Activated B cell treated with CpG ODN at 0.5 μM for 24 hours (primary cell): ENCODE results near the gene PGF. TPM values are rescaled to one million over a fixed set of nuclear protein-coding genes. Genes with fewer than 3 reads are reported as not detected.

Source experiments
- ATAC-seq: fragments of 200-7000 bp; cut with Tn5 transposase; one replicate; pipeline ENCODE4 v1.10.0; 2021; ENCODE audit warnings: low read depth, mild to moderate bottlenecking, moderate library complexity
- CTCF ChIA-PET: fragments of 350-600 bp; sonication (Branson Sonifier 250); formaldehyde crosslinking; loops from one replicate; lab custom pipeline; 2021; ENCODE audit warnings: antibody characterized with exemption; lab: Charles Lee
- POLR2A ChIA-PET: fragments of 350-600 bp; sonication (Branson Sonifier 250); formaldehyde crosslinking; loops from one replicate; lab custom pipeline; 2021; ENCODE audit warnings: antibody characterized with exemption; lab: Charles Lee
- DNase-seq: peaks from one replicate; pipeline ENCODE4 v3.0.0; 2022
- H3K27ac Mint-ChIP-seq: one replicate; pipeline ENCODE4 v1.8.0; 2020; ENCODE audit warnings: mixed read lengths
- H3K27me3 Mint-ChIP-seq: one replicate; pipeline ENCODE4 v1.8.0; 2021; ENCODE audit warnings: mixed read lengths
- H3K36me3 Mint-ChIP-seq: one replicate; pipeline ENCODE4 v1.8.0; 2021; ENCODE audit warnings: low read depth, mixed read lengths
- H3K4me1 Mint-ChIP-seq: one replicate; pipeline ENCODE4 v1.8.0; 2021; ENCODE audit warnings: mixed read lengths
- H3K4me3 Mint-ChIP-seq: one replicate; pipeline ENCODE4 v1.8.0; 2020; ENCODE audit warnings: mild to moderate bottlenecking, mixed read lengths
- H3K9me3 Mint-ChIP-seq: one replicate; pipeline ENCODE4 v1.8.0; 2020; ENCODE audit warnings: mixed read lengths
- intact Hi-C: fragments of 100-400 bp; cut with micrococcal nuclease; formaldehyde crosslinking; loops from one replicate; pipeline ENCODE4 v1.15.1; 2024
- total RNA-seq: library from RNA; stranded (reverse); gene quantifications from 2 replicates; pipeline ENCODE4 v1.2.3, GENCODE V29; 2022
- TF ChIP-seq, protein P1 (sequence below): fragments of 200-600 bp; IDR thresholded peaks from one replicate; pipeline ENCODE4 v1.8.0; 2022; ENCODE audit warnings: antibody characterized with exemption, mild to moderate bottlenecking

PGF gene
- total RNA-seq, 1 donor from 2014 or later: not detected

- Mint-ChIP-seq H3K4me1 (peaks cover 41% of the 10 kb centered on the region), H3K27ac (no peak overlapping the region), H3K4me3 (no peak overlapping the region), H3K27me3 (peaks cover 2% of the 10 kb centered on the region), H3K36me3 (no peaks in the 10 kb centered on the region), H3K9me3 (no peaks in the 10 kb centered on the region)
- intact Hi-C loops: loop anchor here (5.0 to 10.0 kb wide), 3 partner anchors 83 to 451 kb away; partner anchors contain the start of genes ISCA2 and NPC2
- CTCF ChIA-PET: interaction anchor here (1.1 to 4.2 kb wide), 9 partner anchors 9 to 143 kb away, joined by 3 to 26 read pairs (median 5); partner anchors contain the start of genes EIF2B2 and RPS6KL1
- TF ChIP-seq, protein P1, sequence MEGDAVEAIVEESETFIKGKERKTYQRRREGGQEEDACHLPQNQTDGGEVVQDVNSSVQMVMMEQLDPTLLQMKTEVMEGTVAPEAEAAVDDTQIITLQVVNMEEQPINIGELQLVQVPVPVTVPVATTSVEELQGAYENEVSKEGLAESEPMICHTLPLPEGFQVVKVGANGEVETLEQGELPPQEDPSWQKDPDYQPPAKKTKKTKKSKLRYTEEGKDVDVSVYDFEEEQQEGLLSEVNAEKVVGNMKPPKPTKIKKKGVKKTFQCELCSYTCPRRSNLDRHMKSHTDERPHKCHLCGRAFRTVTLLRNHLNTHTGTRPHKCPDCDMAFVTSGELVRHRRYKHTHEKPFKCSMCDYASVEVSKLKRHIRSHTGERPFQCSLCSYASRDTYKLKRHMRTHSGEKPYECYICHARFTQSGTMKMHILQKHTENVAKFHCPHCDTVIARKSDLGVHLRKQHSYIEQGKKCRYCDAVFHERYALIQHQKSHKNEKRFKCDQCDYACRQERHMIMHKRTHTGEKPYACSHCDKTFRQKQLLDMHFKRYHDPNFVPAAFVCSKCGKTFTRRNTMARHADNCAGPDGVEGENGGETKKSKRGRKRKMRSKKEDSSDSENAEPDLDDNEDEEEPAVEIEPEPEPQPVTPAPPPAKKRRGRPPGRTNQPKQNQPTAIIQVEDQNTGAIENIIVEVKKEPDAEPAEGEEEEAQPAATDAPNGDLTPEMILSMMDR: no peak
- DNase-seq (no peak), ATAC-seq (no peak)
- POLR2A ChIA-PET: interaction anchor here (1.8 kb wide), 1 partner anchor 22 kb away, joined by 7 read pairs; the partner anchor contains the start of gene RPS6KL1
These were observed 10.0 kb downstream of the PGF start for GRCh38 chr14:74945261-74945851.

GRCh38 chr14:74942608-74943007 lies 12.8 kb downstream of the PGF start:
- ChIA-PET CTCF (interaction anchor here (0.9 to 3.1 kb wide), 4 partner anchors 18 to 146 kb away, joined by 3 to 15 read pairs (median 6); no protein-coding TSS in a partner anchor), POLR2A (interaction anchor here (1.1 to 2.2 kb wide), 6 partner anchors 19 to 352 kb away, joined by 3 to 11 read pairs (median 4); partner anchors contain the start of genes RPS6KL1 and YLPM1)
- DNase-seq (no peak), ATAC-seq (no peak)
- Mint-ChIP-seq H3K36me3 (no peaks in the 10 kb centered on the region), H3K27ac (peak overlapping the region; percentile 80), H3K4me3 (peak overlapping the region; percentile 64), H3K27me3 (no peaks in the 10 kb centered on the region), H3K9me3 (no peaks in the 10 kb centered on the region), H3K4me1 (peaks cover 60% of the 10 kb centered on the region)
- intact Hi-C loops: loop anchor here (5.0 to 10.0 kb wide), 4 partner anchors 35 to 540 kb away; partner anchors contain the start of genes ISCA2 and NPC2
- TF ChIP-seq, protein P1: no peak

- ChIA-PET POLR2A (interaction anchor here (0.7 to 2.2 kb wide), 9 partner anchors 19 to 714 kb away, joined by 3 to 11 read pairs (median 4); partner anchors contain the start of genes NEK9, RPS6KL1 and YLPM1), CTCF (interaction anchor here (1.2 to 3.1 kb wide), 3 partner anchors 36 to 146 kb away, joined by 4 to 15 read pairs (median 8); no protein-coding TSS in a partner anchor)
- TF ChIP-seq, protein P1: no peak
- peak; percentile 33 for DNase-seq
- H3K9me3 Mint-ChIP-seq: no peaks in the 10 kb centered on the region
- intact Hi-C loops: loop anchor here (5.0 to 10.0 kb wide), 4 partner anchors 35 to 540 kb away; partner anchors contain the start of genes ISCA2 and NPC2
- H3K27me3 Mint-ChIP-seq: no peaks in the 10 kb centered on the region
- H3K4me1 Mint-ChIP-seq: peaks cover 61% of the 10 kb centered on the region
- no peaks in the 10 kb centered on the region for H3K36me3 Mint-ChIP-seq
- peak; percentile 46 for ATAC-seq
- H3K27ac Mint-ChIP-seq: peak overlapping the region; percentile 80
- H3K4me3 Mint-ChIP-seq: peak overlapping the region; percentile 64
These were observed 13.2 kb downstream of the PGF start for GRCh38 chr14:74942181-74942580.

- CTCF ChIA-PET: interaction anchor here (0.9 to 3.1 kb wide), 3 partner anchors 36 to 147 kb away, joined by 4 to 15 read pairs (median 8); no protein-coding TSS in a partner anchor
- H3K27me3 Mint-ChIP-seq: no peaks in the 10 kb centered on the region
These were observed 13.7 kb downstream of the PGF start for GRCh38 chr14:74941676-74942097.

More at GRCh38 chr14:74941676-74942097, 13.7 kb downstream of the PGF start:
- DNase-seq (peak; percentile 41), ATAC-seq (peak; percentile 35)
- H3K27ac Mint-ChIP-seq: peak overlapping the region; percentile 80
- no peaks in the 10 kb centered on the region for H3K36me3 Mint-ChIP-seq
- peak overlapping the region; percentile 64 for H3K4me3 Mint-ChIP-seq
- intact Hi-C loops: loop anchor here (5.0 to 10.0 kb wide), 4 partner anchors 34 to 539 kb away; partner anchors contain the start of genes ISCA2 and NPC2
- no peaks in the 10 kb centered on the region for H3K9me3 Mint-ChIP-seq
- peaks cover 59% of the 10 kb centered on the region for H3K4me1 Mint-ChIP-seq
- TF ChIP-seq, protein P1: no peak
- POLR2A ChIA-PET: interaction anchor here (0.5 to 2.2 kb wide), 9 partner anchors 18 to 714 kb away, joined by 3 to 11 read pairs (median 5); partner anchors contain the start of genes NEK9 and RPS6KL1
